Measurements from ENCODE around the gene CPSF7.
"Not testable (repeated sequence)": the region's sequence is repeated elsewhere in the genome, so short reads cannot be mapped to it uniquely, and the experiment has no call there.

Gene CPSF7, protein sequence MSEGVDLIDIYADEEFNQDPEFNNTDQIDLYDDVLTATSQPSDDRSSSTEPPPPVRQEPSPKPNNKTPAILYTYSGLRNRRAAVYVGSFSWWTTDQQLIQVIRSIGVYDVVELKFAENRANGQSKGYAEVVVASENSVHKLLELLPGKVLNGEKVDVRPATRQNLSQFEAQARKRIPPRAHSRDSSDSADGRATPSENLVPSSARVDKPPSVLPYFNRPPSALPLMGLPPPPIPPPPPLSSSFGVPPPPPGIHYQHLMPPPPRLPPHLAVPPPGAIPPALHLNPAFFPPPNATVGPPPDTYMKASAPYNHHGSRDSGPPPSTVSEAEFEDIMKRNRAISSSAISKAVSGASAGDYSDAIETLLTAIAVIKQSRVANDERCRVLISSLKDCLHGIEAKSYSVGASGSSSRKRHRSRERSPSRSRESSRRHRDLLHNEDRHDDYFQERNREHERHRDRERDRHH

DNA sequence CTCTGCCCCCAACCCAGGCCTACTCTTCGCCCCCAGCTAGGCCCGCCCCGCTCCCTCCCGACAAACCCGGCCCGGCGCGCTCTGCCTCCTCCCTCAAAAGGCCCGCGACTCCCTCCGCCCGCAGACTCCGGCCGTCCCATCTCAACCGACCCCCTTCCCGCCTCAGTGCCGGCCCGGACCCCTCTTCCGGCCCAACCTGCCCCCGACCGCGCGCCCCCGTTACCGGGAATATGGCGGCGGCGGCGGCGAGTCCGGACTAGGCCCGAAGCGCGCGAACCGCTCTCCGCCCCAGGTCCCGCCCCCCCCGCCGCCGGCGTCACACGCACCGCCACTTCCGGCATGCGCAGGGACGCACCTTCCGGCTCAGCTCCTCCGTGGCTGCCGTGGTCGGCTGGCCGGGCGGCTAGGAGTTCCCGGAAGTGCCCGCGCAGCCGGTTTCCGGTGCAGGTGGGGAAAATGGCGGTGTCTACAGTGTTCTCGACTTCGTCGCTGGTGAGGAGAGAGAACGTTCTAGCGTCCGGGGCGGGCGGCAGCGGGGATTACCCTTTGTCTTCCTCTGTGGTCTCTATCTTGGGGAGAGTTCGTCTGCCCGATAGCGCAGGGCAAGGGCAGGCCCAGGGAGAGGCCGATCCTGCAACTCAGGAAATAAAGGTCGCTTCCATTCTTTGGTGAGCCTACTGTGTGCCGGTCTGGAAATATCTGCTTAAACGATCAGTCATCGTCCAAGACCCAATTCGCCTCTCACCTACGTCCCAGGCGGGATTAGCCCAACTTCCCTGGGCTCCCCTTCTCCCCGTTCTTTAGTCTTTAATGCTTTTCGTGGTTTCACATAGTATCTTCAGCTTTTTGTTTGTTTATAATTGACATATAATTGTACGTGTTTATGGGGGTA lies at the start of gene CPSF7, which contains the start of gene SDHAF2:
Gene CPSF7 (minus strand): TSS at position 285 of the 892 bp plus-strand sequence. CDS start 740 bp downstream, outside the sequence.
Gene SDHAF2 (plus strand): TSS at position 434 of the 892 bp plus-strand sequence. CDS start 23 bp downstream, at position 457.
- DNase-seq (ENCODE audit: low read depth in 3 of 3) = peak; percentile 97 to 98 (median 98)

DNA sequence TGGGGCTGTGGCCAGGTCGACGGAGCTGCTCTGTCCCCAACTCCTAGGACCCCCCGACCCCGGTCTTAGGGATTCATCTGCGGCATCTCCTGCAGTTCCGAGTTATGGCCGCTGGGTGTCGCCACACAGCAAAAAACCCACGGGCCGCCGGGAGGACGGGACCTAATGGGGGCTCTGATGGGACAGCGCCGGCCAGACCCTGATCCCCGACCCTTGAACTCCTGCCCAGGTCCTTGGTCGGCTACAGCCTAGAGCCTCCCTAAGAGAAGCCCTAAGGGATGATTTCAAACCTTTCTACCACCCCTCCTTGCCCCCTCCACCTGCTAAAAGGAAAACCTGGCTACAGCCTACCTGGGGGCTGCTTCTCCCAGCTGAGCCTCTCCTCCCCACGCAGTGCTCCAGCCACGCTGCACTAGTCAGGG lies 48.0 kb upstream of the CPSF7 start:
- peak; percentile 27 to 47 (median 27) for DNase-seq (ENCODE audit: low read depth in 3 of 3)

DNA sequence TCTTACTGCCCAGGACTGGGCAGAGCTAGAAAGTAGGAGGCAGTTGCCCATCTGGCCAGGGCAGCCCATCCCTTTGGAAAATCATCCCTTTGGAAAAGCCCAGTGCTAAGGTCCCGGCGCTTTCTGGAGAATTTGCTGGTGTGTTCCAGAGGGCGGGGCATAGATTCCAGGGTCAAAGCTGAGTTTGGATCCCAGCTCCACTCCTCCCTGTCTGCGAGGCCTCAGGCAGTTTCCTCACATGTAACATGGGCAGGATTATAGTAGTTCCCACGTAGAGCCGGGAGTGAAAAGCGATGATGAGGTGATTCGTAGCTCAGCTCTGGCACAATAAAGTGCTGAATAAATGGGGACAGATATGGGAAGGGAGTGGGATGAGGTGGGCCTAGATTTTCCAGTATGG lies 47.4 kb upstream of the CPSF7 start:
- DNase-seq (ENCODE audit: low read depth in 3 of 3) = no peak

DNA sequence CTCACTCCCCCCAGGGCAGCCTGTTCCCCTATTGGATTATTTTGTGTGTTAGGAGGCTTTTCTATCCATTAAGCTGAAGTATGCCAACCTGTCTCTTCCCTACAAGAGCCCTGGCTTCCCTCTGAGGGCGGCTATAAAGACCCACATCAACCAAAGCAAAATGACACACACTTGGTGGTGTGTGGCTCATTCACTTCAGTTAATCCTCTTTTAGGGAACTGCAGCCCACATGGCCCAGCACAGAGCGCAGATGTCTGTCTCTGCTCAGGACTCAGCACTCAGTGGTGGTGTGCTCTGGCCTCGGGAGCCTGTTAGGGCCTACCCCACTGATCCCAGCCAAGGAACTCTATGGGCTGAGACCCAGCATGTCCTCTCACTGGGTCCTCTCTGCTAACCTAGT lies 46.6 kb upstream of the CPSF7 start:
- DNase-seq (ENCODE audit: low read depth in 3 of 3) = no peak

DNA sequence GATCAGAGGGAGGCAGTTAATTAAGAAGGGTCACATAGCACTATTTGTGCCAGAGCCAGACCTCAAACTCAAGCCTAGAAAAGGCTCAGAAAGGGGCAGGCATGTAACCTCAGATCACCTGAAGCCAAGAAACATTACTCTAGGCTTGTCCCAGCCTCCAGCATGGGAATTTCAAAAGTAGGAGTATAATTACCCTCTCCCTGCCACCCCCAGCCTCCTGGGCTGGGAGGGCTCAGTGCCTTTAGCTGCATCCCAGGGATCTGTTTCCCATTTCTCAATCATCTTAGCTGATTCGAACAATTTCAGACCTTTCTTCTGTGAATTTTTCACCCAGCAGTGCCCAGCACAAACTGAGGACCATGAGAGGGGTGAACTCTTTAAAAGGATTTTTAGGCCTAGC lies 45.7 kb upstream of the CPSF7 start:
- DNase-seq (ENCODE audit: low read depth in 3 of 3) = no peak

DNA sequence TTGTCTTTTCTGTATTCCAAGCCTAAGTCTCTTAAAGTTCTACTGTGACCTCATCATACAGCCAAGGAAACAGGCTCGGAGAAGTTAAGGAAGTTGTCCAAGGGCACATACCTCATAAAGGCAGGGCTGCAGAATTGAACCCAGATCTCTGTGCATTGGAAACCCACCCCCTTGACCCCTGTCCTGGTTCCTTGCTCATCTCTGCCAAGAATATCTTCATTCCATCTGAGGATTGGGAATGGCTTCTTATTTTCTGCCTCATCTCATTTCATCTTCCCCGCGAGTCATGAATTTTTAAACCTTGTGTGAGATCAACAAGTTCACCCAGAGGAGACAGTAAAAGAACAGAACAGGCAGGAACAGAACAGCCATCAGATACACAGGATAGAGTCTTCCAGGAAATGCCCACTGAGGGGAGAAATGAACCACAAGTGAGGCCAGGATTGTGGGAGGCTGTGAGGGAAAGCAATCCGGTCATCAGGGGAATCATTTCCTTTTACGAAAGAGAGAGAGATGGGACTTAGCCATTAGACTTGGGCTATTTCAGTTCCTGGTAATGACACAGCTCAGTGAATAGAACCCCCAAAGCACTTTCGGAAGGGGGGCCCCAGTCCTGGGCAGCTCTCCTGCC lies 44.4 kb upstream of the CPSF7 start:
- no peak for DNase-seq (ENCODE audit: low read depth in 3 of 3)

DNA sequence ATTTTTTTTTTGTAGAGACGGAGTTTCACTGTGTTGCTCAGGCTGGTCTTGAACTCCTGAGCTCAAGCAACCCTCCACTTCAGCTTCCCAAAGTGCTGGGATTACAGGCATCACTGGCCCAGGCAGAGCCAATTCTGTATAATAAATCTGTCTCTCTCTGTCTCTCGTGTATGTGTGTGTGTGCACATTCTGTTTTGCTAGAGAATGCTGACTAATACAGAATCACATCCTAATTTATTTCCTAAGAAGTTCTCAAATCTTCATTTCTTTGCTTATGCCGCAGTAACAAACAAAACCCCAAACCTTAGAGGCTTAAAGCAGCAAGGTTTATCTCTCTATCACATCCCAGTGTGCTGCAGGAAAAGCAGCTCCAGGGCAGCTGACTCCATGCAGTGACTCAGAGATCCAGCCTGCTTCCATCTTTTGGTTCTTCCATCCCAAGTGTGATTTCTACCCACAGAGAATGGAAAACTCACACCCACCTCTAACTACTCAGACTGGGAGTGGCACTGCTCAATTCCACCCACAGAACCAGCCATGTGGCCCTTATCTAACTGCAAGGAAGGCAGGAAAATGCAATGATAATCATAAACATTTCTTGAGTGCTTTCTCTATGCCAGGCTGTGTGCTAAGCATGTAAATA lies 43.7 kb upstream of the CPSF7 start:
- DNase-seq (ENCODE audit: low read depth in 3 of 3) = no peak

DNA sequence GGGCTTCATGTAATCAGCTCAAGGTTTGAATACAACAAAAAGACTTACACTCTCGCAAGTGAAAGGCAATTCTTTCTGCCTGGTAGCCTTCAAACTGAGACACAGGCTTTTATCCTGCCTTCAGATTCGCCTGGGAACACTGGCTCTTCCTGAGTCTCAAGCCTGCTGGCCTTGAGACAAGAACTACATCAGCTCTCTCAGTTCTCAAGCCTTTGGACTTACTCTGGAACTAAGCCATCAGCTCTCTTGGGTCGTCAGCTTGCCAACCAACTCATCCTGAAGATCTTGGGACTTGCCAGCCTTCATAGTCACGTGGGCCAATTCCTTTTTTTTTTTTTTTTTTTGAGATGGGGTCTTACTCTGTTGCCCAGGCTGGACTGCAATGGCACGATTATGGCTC lies 43.1 kb upstream of the CPSF7 start:
- DNase-seq (ENCODE audit: low read depth in 3 of 3) = no peak

DNA sequence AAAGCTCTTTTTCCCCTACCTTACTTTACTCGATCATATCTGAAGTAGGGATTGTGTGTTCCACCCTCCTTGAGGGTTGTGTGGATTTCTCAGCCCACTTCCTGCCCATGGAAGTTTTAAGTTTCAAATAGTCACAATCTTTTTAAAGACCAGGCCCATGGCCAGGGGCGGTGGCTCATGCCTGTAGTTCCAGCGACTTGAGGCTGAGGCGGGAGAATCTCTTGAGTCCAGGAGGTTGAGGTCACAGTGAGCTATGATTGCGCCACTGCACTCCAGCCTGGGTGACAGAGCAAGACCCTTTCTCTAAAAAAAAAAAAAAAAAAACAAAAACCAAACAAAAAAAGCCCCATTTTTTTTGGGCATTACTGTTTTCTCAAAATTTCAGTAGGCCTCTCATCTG lies 42.5 kb upstream of the CPSF7 start:
- no peak for DNase-seq (ENCODE audit: low read depth in 3 of 3)

DNA sequence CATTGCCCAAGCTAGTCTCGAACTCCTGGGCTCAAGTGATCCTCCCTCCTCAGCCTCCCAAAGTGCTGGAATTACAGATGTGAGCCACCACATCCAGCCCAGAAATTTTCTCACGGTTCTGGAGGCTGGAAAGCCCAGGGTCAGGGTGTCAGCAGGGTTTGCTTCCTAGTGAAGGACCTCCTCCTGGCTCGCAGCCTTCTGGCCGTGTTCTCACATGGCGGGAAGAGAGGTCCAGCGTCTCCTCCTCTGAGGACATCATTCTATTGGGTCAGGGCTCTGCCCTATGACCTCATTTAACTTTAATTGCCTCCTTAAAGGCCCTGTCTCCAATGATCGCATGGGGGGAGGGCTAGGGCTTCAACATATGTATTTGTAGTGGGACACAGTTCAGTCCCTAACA lies 38.2 kb upstream of the CPSF7 start:
- no peak for DNase-seq (ENCODE audit: low read depth in 3 of 3)

DNA sequence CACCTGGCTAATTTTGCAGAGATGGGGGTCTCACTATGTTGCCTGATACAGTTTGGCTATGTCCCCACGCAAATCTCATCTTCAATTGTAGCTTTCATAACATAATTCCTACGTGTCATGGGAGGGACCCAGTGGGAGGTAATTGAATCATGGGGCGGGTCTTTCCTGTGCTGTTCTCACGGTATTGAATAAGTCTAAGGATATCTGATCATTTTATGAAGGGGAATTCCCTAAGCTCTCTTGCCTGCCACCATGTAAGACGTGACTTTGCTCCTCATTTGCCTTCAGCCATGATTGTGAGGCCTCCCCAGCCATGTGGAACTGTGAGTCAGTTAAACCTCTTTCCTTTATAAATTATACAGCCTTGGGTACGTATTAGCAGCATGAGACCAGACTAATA lies 37.8 kb upstream of the CPSF7 start:
- DNase-seq (ENCODE audit: low read depth in 3 of 3) = not testable (repeated sequence)

DNA sequence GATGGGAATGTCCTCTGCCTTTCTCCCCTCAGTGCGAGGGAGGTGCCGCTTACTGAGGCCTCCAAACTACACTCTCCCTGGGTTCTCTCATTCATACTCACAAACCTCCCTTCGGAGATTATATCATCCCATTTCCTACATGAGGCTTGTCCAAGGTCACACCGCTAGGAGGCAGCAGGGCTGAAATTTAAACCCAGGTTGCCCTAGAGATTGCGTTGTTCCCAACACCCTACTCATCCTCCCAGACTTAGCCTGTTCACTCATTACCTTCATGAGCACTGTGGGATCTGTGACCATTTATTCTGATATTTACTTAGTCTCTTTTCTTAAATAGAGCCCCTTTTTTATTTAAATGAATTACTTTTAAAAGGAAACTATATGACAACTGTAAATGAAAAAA lies 31.2 kb upstream of the CPSF7 start:
- DNase-seq (ENCODE audit: low read depth in 3 of 3) = no peak

DNA sequence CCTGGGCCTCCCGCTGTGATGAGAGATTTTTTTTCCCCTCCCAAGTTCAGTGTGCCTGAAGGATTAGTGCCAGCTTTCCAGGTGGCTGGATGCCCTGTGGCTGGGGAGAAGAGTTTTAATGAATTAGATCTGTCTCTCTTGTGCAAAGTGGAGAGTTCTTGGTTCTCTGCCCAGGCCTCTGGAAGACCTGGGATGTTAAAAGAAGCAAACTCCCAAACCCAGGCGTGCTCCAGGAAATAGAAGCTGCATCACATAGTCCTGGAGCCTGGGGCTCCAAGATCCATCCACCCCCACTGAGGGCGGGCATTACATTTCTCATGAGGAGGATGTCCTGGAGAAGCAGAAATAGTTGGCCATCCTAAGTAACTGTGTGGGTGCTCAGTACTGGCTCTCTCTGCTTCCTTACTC lies 30.7 kb upstream of the CPSF7 start:
- no peak for DNase-seq (ENCODE audit: low read depth in 3 of 3)

DNA sequence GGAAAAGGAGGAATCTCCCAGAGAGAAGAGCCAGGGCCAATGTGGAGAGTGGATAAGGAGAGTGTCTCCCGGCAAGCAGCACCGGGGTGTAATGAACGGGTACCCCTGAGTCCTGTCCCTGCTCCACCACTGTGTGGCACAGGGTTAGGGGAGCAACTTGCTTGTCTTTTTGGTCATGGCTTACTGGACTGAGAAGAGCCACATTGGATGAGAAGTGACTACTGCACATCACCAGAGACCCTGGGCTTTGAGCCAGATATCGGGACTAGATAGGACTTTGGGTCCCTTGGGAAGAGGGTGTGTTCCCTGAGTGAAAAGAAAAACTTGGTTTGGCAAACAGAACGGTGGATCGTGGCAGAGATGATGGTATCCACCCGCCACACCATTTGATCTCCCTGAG lies 24.7 kb upstream of the CPSF7 start:
- no peak for DNase-seq (ENCODE audit: low read depth in 3 of 3)

DNA sequence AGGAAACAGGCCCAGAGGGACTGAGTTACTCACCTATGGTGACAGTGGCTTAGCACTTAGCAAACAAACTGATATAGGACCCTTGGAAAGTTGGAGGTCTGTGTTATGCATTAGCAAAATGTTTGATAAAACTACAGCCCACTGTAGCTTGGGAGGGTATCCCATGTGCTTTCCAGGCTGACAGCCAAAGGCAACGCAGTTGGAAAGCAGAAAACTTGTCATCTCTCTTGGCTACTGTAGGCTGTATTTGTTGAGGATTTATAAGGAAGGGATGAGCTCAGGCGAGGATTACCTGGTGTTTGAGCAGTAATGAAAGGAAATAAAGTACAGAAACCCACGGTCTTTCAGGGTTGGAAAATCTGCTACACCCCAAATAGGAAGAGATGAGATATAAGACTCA lies 23.9 kb upstream of the CPSF7 start:
- DNase-seq (ENCODE audit: low read depth in 3 of 3) = no peak

DNA sequence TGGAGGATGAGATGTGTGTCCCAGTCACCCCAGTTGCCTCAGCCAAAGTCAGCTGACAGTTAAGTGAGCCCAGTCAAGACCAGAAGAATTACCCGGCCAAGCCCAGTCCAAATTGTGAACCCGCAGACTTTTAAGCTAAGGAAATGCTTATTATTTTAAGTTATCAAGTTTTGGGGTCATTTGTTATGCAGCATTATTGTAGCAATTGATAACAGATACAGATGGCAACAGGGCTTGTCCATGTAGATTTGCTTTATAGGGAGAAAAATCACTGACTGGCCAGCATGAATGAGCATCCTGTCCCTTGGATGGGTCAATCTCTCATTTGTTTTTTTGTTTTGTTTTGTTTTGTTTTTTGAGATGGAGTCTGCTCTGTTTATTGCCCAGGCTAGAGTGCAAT lies 23.1 kb upstream of the CPSF7 start:
- no peak for DNase-seq (ENCODE audit: low read depth in 3 of 3)

DNA sequence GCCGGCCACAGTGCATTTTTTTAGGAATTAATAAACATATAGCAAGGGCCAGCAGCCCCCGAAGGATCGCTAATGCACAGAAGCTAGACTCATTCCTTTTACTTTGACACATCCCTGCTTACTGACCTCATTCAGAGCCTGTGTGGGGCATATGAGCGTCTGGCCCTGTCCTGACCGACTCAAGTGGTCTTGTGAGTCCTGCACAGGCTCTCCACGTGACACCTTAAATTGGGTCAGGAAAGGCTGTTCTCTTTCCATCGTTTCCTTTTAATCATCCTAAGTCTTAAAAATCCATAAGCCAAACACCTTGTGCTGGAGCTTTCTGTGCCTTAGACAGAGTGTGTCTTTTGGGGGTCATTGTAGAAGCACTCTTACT lies 18.8 kb upstream of the CPSF7 start:
- DNase-seq (ENCODE audit: low read depth in 3 of 3) = no peak

DNA sequence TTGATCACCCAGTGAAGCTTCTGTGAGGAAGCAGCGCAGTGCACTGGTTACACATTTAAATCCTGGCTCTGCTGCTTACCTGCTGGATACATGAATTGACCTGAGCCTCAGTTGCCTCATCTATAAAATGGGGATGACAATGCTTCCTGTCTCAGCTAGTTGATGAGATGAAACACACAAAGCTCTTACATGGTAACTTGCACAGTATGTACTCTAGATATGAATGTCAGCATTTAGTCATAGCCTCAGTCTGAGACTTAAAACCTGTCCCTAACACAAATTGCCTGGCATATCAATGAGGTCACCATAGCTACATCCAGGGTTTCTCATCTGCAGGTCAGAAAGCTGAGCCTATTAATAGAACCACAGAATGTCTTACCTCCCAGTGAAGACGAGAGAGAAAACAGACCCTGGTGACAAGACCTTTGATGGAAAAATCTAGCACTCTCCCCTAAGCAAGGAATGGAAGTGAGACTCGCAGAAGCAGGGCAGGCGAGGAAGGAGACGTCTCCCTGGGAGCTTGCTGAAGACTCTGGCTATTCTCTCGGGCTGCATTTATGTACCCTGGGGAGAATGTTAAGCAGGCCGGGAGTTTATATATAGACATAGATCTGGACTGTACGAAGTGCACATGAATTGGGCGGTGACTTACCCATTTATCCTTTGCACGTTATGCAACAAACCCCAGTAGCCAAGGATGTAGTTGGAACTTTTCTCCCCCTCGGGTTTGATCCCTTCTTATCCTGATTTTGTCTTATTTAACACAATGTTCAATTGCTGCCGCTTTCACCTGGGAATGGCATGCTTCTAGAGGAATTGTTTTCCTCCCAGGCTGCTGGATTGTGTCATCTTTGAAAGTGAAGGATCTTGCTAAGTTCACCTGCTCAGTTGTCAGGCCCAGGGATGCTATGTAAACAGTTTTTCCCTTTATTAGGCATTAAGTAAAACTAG lies 18.1 kb upstream of the CPSF7 start:
- no peak for DNase-seq (ENCODE audit: low read depth in 3 of 3)

DNA sequence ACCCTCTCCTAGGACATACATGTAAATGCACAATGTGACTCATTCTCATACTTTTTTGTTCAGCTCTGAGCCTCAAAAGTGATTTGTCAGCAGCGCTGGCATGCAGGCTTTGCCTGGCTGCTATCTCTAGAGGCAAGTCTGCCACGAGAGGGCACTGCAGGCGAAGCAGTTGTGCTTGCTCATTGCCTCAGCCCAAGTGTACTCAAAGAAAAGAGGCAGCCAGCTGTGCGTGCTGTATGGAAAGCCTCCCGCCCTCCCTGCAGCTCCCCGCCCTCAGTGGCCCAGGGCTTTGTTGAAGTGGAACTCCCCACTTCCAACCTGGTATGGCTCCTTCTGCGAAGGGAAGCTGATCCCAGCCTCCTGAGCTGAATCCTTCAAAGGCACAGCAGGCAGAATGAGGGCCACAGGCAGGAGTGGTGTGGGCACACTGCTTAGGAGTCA lies 16.5 kb upstream of the CPSF7 start:
- peak; percentile 60 to 85 (median 65) for DNase-seq (ENCODE audit: low read depth in 3 of 3)

DNA sequence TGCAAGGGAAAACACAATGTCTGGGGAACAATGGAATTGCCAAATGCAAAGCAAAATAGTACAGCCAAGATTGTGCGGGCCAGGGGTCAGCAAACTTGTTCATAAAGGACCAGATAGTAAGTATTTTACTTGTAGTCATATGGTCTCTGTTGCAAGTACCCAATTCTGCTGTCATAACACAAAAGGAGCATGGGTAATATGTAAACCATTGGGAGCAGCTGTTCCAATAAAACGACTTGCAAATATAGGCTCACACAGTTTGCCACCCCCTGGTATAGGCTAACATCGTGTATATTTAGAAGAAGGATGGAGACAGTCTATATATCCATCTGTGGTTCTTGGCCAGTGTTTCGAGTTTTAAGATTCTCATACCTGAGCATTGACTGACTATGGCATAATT lies 15.7 kb upstream of the CPSF7 start:
- DNase-seq (ENCODE audit: low read depth in 3 of 3) = no peak

Measured in stimulated activated CD4-positive, alpha-beta T cell treated with anti-CD3 and anti-CD28 coated beads, TNF-alpha, amount 100 ng/mL, for 24 hours (primary cell).